HEK293 (cell line): ENCODE measurements around the gene NANOS3.

Experiments used
- GLI2 ChIP-seq: fragments of 450-650 bp; formaldehyde crosslinking; IDR thresholded peaks from 2 replicates; pipeline ENCODE4; 2017; ENCODE audit warnings: missing biosample characterization, missing genetic modification characterization, low read depth, borderline replicate concordance
- KLF16 ChIP-seq: fragments of 450-650 bp; formaldehyde crosslinking; IDR thresholded peaks from 2 replicates; pipeline ENCODE4 v1.5.1; 2017; ENCODE audit warnings: missing biosample characterization, missing genetic modification characterization
- KLF9 ChIP-seq: fragments of 450-650 bp; formaldehyde crosslinking; IDR thresholded peaks from 2 replicates; pipeline ENCODE4 v1.5.1; 2016; ENCODE audit warnings: missing biosample characterization, missing genetic modification characterization, low read depth
- MYNN ChIP-seq: fragments of 450-650 bp; formaldehyde crosslinking; IDR thresholded peaks from 2 replicates; pipeline ENCODE4 v1.5.1; 2016; ENCODE audit warnings: missing biosample characterization, missing genetic modification characterization, borderline replicate concordance
- REPIN1 ChIP-seq: fragments of 450-650 bp; formaldehyde crosslinking; IDR thresholded peaks from 2 replicates; pipeline ENCODE4 v1.5.1; 2017; ENCODE audit warnings: missing biosample characterization, missing genetic modification characterization, low read depth
- REST ChIP-seq: fragments of 450-650 bp; formaldehyde crosslinking; IDR thresholded peaks from 2 replicates; pipeline ENCODE4 v1.5.1; 2016; ENCODE audit warnings: missing biosample characterization, missing genetic modification characterization
- SCRT1 ChIP-seq: fragments of 450-650 bp; formaldehyde crosslinking; IDR thresholded peaks from 2 replicates; pipeline ENCODE4 v1.5.1; 2016; ENCODE audit warnings: missing biosample characterization, missing genetic modification characterization, borderline replicate concordance
- SCRT2 ChIP-seq: fragments of 450-650 bp; formaldehyde crosslinking; IDR thresholded peaks from 2 replicates; pipeline ENCODE4 v1.5.1; 2016; ENCODE audit warnings: missing biosample characterization, missing genetic modification characterization
- ZNF138 ChIP-seq: fragments of 450-650 bp; formaldehyde crosslinking; IDR thresholded peaks from 2 replicates; pipeline ENCODE4 v1.5.1; 2016; ENCODE audit warnings: missing biosample characterization, missing genetic modification characterization, borderline replicate concordance
- ZNF157 ChIP-seq: fragments of 450-650 bp; formaldehyde crosslinking; IDR thresholded peaks from 2 replicates; pipeline ENCODE4 v1.5.1; 2016; ENCODE audit warnings: missing biosample characterization, missing genetic modification characterization
- ZNF16 ChIP-seq: fragments of 450-650 bp; formaldehyde crosslinking; IDR thresholded peaks from 2 replicates; pipeline ENCODE4 v1.5.1; 2016; ENCODE audit warnings: low read depth, missing biosample characterization, missing genetic modification characterization
- ZNF239 ChIP-seq: fragments of 450-650 bp; formaldehyde crosslinking; IDR thresholded peaks from 2 replicates; pipeline ENCODE4 v1.5.1; 2016; ENCODE audit warnings: missing biosample characterization, missing genetic modification characterization
- ZNF24 ChIP-seq: fragments of 450-650 bp; formaldehyde crosslinking; IDR thresholded peaks from 2 replicates; pipeline ENCODE4 v1.5.1; 2016; ENCODE audit warnings: missing biosample characterization, missing genetic modification characterization
- ZNF518A ChIP-seq: fragments of 450-650 bp; formaldehyde crosslinking; conservative IDR thresholded peaks from 2 replicates; pipeline ENCODE4 v1.5.1; 2016; ENCODE audit warnings: low read depth, missing biosample characterization, missing genetic modification characterization
- ZNF610 ChIP-seq: fragments of 450-650 bp; formaldehyde crosslinking; IDR thresholded peaks from 2 replicates; pipeline ENCODE4 v1.5.1; 2016; ENCODE audit warnings: missing biosample characterization, missing genetic modification characterization, borderline replicate concordance
- ZNF629 ChIP-seq: fragments of 450-650 bp; formaldehyde crosslinking; IDR thresholded peaks from 2 replicates; pipeline ENCODE4 v1.5.1; 2017; ENCODE audit warnings: missing biosample characterization, missing genetic modification characterization
- ZNF747 ChIP-seq: fragments of 450-650 bp; formaldehyde crosslinking; IDR thresholded peaks from 2 replicates; pipeline ENCODE4 v1.5.1; 2016; ENCODE audit warnings: missing biosample characterization, missing genetic modification characterization
- TF ChIP-seq, protein P1 (sequence below): fragments of 450-650 bp; formaldehyde crosslinking; IDR thresholded peaks from 2 replicates; pipeline ENCODE4 v1.5.1; 2016; ENCODE audit warnings: missing biosample characterization, missing genetic modification characterization
- TF ChIP-seq, protein P2 (sequence below): fragments of 450-650 bp; formaldehyde crosslinking; IDR thresholded peaks from 2 replicates; pipeline ENCODE4 v1.5.1; 2016; ENCODE audit warnings: missing biosample characterization, missing genetic modification characterization
- TF ChIP-seq, protein P3 (sequence below): fragments of 450-650 bp; formaldehyde crosslinking; IDR thresholded peaks from 2 replicates; pipeline ENCODE4 v1.5.1; 2016; ENCODE audit warnings: missing biosample characterization, missing genetic modification characterization
- TF ChIP-seq, protein P4 (sequence below): fragments of 450-650 bp; formaldehyde crosslinking; IDR thresholded peaks from 2 replicates; pipeline ENCODE4 v1.5.1; 2016; ENCODE audit warnings: missing biosample characterization, missing genetic modification characterization

The NANOS3 gene

DNA sequence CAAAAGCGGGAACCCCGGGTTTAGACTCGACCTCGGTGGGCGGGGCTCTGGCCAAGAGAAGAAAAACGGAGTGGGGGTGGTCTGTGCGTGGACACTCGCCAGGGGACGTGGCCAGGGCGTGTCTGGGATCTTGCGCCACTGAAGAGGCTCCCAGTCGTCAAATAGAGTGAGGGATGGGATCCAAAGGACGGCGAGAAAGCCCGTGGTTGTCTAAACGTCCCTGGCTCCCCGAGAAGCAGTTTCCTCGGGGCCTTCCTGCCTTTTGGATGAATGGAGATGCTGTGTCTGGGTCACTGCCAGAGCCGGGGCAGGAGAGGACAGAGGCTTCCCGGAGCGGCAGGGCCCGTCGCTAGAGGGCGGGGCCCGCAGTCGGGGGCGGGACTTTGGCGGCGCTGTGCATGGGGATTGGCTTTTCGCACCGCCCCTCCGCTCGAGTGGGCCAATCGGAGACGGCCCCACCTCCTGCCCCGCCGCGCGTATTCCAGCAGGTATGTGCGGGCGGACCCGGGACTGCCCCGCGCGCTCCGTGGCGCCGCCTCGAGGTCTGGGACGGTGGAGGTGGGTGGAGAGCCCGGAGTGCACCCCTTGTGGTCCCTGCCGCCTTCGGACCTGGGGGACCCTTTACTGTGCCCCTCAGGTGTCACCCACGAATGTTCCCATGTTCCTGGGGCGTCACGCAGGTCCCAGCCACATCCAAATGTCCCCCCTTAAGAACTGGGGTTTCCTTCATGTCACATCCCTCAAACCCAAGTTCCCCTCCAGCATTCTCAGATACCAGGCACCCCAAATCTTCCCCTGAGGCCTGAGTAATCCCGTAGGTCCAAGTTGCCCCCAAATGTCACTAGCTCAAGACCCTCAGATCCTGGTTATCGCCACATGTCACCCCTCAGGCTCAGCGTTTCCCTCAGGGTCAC is 43.3 kb upstream of the NANOS3 start (continued):
- TF ChIP-seq, protein P1, sequence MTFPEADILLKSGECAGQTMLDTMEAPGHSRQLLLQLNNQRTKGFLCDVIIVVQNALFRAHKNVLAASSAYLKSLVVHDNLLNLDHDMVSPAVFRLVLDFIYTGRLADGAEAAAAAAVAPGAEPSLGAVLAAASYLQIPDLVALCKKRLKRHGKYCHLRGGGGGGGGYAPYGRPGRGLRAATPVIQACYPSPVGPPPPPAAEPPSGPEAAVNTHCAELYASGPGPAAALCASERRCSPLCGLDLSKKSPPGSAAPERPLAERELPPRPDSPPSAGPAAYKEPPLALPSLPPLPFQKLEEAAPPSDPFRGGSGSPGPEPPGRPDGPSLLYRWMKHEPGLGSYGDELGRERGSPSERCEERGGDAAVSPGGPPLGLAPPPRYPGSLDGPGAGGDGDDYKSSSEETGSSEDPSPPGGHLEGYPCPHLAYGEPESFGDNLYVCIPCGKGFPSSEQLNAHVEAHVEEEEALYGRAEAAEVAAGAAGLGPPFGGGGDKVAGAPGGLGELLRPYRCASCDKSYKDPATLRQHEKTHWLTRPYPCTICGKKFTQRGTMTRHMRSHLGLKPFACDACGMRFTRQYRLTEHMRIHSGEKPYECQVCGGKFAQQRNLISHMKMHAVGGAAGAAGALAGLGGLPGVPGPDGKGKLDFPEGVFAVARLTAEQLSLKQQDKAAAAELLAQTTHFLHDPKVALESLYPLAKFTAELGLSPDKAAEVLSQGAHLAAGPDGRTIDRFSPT, result peak; percentile 21; the same call in 1 of the 2 replicates
- 0 out of 2 replicates have a peak, but pooled peaks have one; percentile 17 for TF ChIP-seq ZNF629 (tag by site-specific recombination)
- TF ChIP-seq, protein P2, sequence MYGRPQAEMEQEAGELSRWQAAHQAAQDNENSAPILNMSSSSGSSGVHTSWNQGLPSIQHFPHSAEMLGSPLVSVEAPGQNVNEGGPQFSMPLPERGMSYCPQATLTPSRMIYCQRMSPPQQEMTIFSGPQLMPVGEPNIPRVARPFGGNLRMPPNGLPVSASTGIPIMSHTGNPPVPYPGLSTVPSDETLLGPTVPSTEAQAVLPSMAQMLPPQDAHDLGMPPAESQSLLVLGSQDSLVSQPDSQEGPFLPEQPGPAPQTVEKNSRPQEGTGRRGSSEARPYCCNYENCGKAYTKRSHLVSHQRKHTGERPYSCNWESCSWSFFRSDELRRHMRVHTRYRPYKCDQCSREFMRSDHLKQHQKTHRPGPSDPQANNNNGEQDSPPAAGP (tag by site-specific recombination), result no peak
- TF ChIP-seq ZNF610, result no peak
- no peak for TF ChIP-seq ZNF16
- no peak for TF ChIP-seq ZNF747 (tag by site-specific recombination)
- TF ChIP-seq MYNN (tag by site-specific recombination), result no peak
- TF ChIP-seq ZNF518A (tag by site-specific recombination), result no peak
- TF ChIP-seq, protein P3, sequence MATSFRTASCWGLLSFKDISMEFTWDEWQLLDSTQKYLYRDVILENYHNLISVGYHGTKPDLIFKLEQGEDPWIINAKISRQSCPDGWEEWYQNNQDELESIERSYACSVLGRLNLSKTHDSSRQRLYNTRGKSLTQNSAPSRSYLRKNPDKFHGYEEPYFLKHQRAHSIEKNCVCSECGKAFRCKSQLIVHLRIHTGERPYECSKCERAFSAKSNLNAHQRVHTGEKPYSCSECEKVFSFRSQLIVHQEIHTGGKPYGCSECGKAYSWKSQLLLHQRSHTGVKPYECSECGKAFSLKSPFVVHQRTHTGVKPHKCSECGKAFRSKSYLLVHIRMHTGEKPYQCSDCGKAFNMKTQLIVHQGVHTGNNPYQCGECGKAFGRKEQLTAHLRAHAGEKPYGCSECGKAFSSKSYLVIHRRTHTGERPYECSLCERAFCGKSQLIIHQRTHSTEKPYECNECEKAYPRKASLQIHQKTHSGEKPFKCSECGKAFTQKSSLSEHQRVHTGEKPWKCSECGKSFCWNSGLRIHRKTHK (tag by site-specific recombination), result no peak
- no peak for TF ChIP-seq REST (tag by site-specific recombination)
- TF ChIP-seq SCRT1 (tag by site-specific recombination), result 0 out of 2 replicates have a peak, but pooled peaks have one; percentile 41
- TF ChIP-seq KLF16 (tag by site-specific recombination), result no peak; the same call in 1 of the 2 replicates
- TF ChIP-seq REPIN1 (tag by site-specific recombination), result no peak
- no peak for TF ChIP-seq GLI2 (tag by site-specific recombination)
- TF ChIP-seq ZNF157, result no peak
- TF ChIP-seq ZNF138 (tag by site-specific recombination), result no peak
- no peak for TF ChIP-seq ZNF239
- peak; percentile 91 for TF ChIP-seq SCRT2 (tag by site-specific recombination)
- no peak for TF ChIP-seq ZNF24
- TF ChIP-seq KLF9 (tag by site-specific recombination), result 0 out of 2 replicates have a peak, but pooled peaks have one; percentile 44
- TF ChIP-seq, protein P4, sequence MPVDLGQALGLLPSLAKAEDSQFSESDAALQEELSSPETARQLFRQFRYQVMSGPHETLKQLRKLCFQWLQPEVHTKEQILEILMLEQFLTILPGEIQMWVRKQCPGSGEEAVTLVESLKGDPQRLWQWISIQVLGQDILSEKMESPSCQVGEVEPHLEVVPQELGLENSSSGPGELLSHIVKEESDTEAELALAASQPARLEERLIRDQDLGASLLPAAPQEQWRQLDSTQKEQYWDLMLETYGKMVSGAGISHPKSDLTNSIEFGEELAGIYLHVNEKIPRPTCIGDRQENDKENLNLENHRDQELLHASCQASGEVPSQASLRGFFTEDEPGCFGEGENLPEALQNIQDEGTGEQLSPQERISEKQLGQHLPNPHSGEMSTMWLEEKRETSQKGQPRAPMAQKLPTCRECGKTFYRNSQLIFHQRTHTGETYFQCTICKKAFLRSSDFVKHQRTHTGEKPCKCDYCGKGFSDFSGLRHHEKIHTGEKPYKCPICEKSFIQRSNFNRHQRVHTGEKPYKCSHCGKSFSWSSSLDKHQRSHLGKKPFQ (tag by site-specific recombination), result no peak
